SK-N-SH treated with all-trans-retinoic acid at 6 μM for 48 hours (cell line): ENCODE results near the gene COL23A1.

Experiments
- ARNTL ChIP-seq: fragments of 450-650 bp; formaldehyde crosslinking; IDR thresholded peaks from 2 replicates; pipeline ENCODE4 v1.5.0; 2020; ENCODE audit warnings: low read depth, mild to moderate bottlenecking, moderate library complexity, borderline replicate concordance
- GLIS3 ChIP-seq: fragments of 250-450 bp; sonication (Bioruptor Pico); IDR thresholded peaks from 2 replicates; pipeline ENCODE4 v1.5.0; 2020; ENCODE audit warnings: mild to moderate bottlenecking, moderate library complexity
- SNAI2 ChIP-seq: fragments of 250-450 bp; sonication (Bioruptor Pico); IDR thresholded peaks from 2 replicates; pipeline ENCODE4 v1.5.0; 2020; ENCODE audit warnings: mild to moderate bottlenecking, moderate library complexity
- ZFP3 ChIP-seq: fragments of 250-450 bp; sonication (Bioruptor Pico); IDR thresholded peaks from 2 replicates; pipeline ENCODE4 v1.5.0; 2020; ENCODE audit warnings: mild to moderate bottlenecking, moderate library complexity
- TF ChIP-seq, protein P1 (sequence below): fragments of 250-450 bp; sonication (Bioruptor Pico); IDR thresholded peaks from 2 replicates; pipeline ENCODE4 v1.5.0; 2020; ENCODE audit warnings: mild to moderate bottlenecking, moderate library complexity

DNA sequence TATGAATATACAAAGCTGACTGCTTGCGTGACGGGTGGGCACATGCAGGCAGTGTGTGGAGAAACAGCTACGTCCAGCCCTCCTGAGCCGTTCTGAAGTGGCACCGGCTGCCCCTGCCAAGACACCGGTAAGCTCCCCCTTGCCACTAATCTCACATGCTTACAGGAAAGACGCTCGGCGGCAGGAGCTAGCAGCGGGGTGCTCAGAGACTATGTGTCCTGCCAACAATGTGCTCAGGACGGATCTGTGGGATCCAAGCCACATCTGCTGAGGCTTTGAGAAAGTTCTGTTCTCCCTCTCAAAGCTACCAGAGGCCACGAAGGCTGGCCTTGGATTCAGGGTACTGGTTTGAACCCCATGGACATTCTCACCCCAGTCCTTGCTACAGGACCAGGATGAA is 200.4 kb downstream of the COL23A1 start:
- TF ChIP-seq ARNTL (CRISPR knock-in tag) = no peak
- TF ChIP-seq SNAI2 = no peak
- no peak for TF ChIP-seq ZFP3
- TF ChIP-seq, protein P1, sequence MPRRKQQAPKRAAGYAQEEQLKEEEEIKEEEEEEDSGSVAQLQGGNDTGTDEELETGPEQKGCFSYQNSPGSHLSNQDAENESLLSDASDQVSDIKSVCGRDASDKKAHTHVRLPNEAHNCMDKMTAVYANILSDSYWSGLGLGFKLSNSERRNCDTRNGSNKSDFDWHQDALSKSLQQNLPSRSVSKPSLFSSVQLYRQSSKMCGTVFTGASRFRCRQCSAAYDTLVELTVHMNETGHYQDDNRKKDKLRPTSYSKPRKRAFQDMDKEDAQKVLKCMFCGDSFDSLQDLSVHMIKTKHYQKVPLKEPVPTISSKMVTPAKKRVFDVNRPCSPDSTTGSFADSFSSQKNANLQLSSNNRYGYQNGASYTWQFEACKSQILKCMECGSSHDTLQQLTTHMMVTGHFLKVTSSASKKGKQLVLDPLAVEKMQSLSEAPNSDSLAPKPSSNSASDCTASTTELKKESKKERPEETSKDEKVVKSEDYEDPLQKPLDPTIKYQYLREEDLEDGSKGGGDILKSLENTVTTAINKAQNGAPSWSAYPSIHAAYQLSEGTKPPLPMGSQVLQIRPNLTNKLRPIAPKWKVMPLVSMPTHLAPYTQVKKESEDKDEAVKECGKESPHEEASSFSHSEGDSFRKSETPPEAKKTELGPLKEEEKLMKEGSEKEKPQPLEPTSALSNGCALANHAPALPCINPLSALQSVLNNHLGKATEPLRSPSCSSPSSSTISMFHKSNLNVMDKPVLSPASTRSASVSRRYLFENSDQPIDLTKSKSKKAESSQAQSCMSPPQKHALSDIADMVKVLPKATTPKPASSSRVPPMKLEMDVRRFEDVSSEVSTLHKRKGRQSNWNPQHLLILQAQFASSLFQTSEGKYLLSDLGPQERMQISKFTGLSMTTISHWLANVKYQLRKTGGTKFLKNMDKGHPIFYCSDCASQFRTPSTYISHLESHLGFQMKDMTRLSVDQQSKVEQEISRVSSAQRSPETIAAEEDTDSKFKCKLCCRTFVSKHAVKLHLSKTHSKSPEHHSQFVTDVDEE (CRISPR knock-in tag) = no peak
- TF ChIP-seq GLIS3 (CRISPR knock-in tag) = no peak
